NCI-H82 treated with DMSO at 0.1 percent for 48 hours (cell line): Measurements from ENCODE around the gene ITGB4.
"Not testable (repeated sequence)": the region's sequence is repeated elsewhere in the genome, so short reads cannot be mapped to it uniquely, and the experiment has no call there.

Experiments used
- DNase-seq: peaks from one replicate; lab custom pipeline; 2025; ENCODE audit not compliant: unreplicated experiment; lab: John Stamatoyannopoulos, UW

ITGB4 gene

DNA sequence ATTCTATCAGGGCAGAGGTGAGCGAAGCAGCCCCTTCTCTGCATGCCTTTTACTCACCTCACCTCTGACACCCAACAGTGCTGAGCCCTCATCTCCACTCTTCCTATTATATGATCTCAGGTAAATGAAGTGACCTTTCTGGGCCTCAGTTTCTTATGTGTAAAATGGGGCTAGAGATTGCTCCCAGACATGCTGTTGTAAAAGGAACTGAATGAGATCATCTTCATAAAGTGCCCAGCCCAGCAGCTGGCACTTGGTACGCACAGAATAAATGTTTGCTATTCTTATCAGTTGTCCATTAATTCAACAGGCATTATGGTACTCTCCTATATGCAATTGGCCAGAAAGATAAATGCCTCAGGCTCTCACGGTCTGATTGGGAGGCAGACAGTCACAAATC, 48.3 kb downstream of the ITGB4 start:
- no peak for DNase-seq

DNA sequence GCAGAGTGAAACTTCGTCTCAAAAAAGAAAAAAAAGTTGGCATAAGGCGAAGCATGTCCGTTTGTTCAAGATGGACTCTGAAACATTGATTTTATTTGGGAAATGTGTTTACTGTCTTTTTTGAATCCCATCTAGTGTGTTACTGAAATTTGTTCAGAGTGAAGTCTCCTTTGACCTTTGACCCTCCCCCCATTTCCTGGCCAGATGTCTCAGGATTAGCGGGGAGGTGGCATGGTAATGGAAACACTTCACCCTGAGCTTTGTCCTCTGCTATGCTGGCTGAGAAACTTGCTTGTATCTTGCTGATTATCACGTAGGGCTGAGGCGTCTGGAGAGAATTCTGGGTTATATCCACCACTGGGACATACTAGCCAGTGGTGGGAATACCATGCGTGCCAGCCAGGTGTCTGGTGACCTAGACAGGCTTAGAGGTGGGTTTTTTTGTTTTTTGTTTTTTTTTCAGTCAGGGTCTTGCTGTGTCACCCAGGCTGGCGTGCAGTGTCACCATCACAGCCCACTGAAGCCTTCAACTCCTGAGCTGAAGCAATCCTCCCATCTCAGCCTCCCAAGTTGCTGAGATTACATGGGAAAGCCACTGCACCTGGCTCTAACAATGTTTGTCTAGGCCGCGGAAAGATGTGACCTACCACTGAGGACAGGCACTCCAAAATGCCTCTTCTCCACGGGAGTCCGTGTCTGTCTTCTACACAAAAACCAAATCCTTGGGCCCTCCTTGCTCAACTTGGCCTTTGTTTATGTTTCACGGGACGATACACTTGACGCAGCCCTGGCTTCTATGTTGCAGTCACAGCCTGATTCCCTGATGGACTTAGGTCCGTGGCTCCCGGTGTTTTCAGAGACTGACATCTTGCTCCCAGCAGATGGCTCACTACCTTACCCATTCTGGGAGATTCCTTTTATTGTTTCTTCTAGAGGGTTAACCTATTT, 50.3 kb downstream of the ITGB4 start:
- DNase-seq = no peak

GRCh38 chr17:75773121-75773807, 52.0 kb downstream of the ITGB4 start:
- no peak for DNase-seq

DNA sequence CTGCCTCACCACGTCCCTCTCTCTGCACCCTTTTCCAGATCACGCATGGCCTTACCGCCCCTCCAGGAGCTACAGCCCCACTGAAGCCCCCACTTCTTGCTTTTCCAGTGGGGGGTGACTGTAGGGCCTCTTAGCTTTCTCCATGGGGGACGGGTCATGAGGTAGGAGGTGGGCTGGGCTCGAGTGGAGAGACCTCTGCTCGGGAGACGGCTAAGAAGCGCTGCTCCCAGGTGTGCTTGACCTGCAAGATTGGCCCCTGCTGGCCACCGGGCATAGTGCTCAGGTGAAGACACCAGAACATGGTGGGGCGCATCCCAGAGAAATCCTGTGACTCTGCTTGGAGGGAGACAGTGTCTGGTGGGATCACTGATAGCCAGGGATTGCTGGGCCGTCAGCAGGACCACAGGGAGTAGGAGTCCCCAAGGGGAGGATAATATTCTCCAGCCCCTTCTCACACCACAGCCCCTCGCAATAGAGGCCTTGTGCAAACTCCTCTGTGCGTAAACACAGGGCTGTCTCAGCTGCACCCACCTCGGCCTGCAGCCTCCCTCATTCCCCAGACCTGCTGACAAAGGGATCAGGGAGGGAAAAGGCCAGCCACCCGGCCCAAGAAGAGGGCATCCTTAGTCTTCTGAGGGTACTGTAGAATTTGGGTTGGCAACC, 52.7 kb downstream of the ITGB4 start:
- no peak for DNase-seq

DNA sequence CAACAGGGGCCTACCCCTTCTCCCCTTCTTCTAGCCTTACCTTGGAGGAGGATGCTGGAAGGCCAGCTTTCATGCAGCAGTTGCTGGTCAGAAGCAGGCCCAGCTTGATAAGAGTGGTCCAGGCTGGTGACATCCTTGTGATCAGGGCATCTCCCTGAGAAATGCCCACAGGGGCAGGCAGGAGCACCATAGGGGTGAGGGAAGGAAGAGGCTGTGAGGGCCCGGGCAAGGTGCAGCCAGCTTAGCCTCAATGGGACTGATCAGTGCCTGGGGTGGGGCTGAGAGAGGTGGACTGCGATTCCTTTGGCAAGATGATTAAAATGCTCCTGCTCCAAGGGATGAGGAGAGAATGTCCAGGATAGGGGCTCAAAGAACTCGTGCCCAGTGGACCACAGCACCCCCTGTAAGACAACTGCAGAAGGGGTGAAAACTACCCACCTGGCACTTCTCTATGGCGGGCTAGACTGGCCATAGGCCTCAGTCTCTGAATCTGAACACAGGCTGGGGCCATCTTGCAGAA, 53.3 kb downstream of the ITGB4 start:
- no peak for DNase-seq

- no peak for DNase-seq
Observed at GRCh38 chr17:75774991-75775668, 53.9 kb downstream of the ITGB4 start.

DNA sequence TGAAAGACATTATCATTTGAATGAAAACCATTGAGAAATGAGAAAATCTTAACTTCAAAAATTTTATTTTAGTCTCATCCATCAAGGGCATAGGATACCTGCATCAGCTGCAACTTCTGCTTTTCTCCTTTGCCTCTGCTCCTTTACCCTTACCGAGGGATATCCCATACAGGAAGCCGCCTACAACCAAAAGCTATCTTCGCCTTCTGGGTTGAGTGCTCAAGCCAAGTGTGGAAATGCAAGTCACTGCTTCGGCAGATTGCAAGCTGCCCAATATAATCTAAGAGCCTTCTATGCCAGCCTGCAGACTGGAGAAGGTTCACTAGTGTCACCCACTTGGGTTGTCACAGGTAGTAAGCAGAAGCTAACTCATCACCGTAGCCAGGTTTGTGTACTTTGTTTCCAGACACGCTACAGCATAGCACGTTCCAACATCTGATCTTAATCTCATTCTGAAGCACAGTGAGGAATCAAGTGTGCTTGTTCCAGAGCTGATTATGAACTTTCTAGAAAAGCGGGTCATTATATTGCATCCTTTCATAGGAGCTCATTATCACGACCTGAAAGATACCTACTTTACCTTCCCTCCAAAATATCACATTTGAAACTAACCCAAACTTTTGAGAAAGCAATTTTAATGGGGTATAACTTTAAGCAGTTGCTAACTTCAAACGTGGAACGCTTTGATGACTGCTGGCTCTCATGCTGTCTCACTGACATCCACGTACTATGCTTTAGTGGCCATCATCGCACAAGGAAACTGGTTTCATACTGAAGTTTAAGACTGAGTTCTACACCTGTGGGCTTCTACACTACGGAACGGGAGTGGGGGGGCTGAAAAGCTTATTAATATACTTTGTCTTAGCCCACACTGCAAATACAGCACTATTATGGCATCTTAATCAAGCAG, 55.4 kb downstream of the ITGB4 start:
- no peak for DNase-seq

GRCh38 chr17:75777296-75777922, 56.1 kb downstream of the ITGB4 start:
- DNase-seq = no peak

DNA sequence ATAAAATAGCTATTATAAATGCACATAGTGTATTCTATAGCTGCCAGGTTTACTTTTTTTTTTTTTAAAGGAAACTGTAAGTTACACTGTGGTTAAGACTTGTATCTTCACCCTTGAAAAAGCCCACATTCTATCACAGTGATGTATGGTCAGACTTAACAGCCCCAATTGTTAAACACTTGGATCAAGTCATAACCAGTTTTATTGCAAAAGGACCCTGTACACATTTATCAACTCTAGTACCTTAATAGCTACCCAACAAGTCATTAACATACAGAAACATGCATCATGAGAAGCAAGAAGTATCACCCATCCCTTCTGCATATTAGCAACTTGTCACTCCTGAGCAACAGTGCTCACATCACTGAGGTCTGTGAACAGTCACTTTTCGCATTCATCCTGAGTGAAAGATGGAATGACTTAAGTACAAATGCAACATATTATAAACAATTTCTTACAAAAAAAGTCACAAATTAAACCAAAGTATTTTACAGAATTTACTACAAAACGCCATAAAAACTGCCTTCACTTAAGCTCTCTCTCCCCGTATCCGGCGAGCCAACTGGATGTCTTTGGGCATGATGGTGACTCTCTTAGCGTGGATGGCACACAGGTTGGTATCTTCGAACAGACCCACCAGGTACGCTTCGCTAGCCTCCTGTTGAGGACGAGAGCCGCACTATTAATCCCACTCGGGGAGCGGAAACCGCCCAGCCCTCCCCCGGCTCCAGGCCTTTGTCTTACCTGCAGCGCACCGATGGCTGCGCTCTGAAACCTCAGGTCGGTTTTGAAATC, 57.0 kb downstream of the ITGB4 start:
- DNase-seq = not testable (repeated sequence)

GRCh38 chr17:75778861-75779249, 57.6 kb downstream of the ITGB4 start:
- peak; percentile 56 for DNase-seq

DNA sequence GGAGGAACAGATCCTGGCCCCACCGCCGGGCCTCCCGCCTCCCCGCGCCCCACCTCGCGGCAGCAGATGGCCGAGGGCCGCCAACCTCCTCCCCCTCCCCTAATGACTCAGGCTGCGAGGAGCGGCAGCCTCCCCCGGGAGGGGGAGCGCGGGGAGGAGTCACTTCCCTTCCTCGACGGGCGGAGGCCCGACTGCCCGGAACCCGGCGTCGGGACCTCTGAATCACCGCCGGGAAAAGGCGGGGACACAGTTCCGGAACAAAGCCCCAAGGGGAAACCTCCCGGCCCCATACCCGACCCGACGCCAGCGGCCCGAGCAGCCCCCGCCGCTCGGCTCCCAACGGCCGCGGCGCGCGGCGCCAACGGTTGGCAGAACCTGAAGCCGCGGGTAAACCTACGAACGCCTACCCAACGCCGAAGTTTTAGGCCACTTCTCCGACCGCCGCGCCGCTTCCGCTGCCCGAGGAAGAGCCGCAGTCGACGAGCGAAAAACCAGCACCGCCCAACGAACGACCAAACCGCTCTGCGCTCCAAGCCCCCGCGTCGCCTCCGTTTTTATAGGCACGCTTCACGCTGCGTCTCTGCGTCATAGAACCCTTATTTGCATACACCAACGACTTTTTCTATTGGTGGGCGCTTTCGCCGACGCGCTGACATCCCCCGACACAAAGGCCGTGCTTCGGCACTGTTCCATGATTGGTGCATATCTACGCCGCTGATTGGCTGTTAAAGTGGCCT, 58.2 kb downstream of the ITGB4 start:
- DNase-seq = peak; percentile 100

DNA sequence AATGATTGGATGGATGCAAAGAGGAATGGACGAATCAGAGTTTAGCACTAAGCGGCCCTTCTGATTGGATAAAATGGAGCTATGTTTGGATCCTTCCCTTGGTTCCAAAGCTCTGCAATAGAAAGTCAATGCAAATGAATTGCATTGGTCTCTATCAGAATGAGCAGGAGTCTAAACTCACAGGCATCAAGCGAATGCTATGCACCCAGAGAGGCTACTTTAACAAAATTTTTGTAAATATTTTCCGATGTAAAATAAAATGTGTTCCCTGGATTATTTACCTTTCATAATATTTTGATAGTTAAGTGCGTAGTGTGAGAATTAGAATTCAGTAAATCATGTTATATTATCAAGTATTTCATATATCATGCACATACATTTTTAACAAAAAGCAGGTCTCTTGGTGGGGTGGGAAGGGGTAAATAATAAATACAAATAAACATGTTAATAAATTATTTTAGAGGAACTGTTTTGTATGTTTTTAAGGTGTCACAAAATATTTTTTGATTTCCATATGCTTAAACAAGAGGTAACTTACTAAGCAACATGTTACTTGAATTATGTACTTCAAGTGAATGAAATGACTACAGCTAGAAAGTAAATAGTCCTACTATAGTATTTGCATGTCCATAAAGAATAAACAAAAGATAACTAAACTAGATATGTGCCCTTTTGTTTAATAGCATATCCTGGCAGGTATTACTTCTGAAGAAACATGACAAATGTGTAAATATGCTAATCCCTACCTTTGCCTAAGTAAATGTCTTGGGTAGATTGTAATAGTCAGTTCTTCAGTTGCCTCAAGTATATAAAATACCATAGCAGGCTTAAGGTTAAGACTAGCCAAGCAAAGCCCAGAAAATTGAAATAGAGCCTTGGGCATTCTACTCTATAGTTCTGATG, 59.0 kb downstream of the ITGB4 start:
- DNase-seq = no peak

DNA sequence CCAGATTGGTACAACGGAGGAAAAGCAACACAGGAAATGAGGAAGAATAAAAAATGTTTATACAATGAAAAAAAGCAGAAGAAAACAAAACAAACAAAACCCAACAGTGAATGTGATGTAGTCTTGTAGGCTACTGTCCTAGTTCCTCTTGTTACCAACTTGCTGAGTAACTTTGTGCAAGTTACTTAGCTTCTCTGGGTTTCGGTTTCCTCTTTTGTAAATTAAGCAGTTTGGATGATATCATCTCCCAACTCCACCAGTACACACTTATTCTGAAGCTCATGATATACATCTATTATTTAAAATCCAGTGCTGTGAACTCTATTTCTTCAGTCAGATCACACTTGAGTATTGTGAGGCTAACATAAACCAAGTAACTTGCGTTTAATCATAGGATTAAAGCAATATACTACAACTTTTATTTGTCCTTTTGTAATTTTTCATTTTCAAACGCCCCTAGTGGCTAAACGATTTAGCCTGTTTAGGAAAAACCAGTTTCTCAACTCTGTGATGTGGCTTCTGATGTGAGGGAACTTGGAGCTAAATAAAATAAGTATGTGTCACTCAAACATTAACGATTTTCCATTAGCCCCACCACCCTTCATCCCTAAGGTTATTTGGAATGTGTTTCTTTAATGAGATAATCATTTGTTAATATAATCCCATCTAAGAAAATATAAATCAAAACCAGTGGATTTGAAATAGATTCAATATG, 62.0 kb downstream of the ITGB4 start:
- no peak for DNase-seq

DNA sequence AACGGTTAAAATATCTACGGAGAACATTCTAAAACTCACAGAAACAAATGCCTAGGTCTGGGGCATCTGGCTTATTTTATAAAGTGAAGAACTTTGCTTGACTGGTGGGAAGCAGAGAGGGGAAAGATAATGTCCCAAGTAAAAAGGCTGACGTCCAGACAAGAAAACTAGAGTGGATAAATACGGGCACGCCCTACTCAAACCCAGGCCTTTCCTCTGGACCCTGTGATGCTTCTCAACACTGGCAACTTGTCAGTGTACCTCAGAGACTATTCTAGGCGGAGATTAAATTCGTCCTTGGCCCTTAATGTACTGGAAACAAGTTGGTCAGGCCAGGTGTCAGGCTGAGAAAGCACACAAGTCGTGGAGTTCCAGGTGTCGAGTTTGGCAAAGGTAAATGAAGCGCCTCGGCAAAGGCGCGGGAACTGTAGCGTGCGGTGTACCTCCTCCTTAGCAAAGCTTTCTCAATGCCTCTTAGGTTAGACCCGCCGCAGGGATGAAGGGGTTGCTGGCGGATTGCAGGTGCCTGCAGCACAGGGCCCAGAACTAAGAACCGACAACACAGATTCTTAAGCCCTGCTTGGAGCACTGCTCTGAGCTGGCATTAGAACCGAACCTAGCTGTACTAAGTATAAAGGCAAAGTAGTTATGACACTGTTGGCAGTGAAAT, 62.7 kb downstream of the ITGB4 start:
- DNase-seq = no peak

GRCh38 chr17:75784473-75785015, 63.3 kb downstream of the ITGB4 start, which contains the start of gene UNK:
Gene UNK (plus strand): TSS chr17:75784806. CDS start chr17:75784881, 75 bp downstream.
- DNase-seq = peak; percentile 96
